ENCODE results near the gene MYO7A. TPM values are rescaled to one million over a fixed set of nuclear protein-coding genes. Genes with fewer than 3 reads are reported as not detected.

MYO7A gene
- total RNA-seq, 2 donors from 2014 or later = 10.4 to 12.9 TPM

- DNase-seq (no peak), ATAC-seq (no peak)
- Histone ChIP-seq H3K27me3 (no peaks in the 10 kb centered on the region), H3K9me3 (no peaks in the 10 kb centered on the region), H3K36me3 (replicated peaks in 1 of 2; ENCODE audit: insufficient read depth in 1 of 2, low read depth in 2 of 2) (no peaks in the 10 kb centered on the region), H3K27ac (no peak overlapping the region), H3K4me1 (peaks cover under 1% of the 10 kb centered on the region), H3K4me3 (no peak overlapping the region)
- TF ChIP-seq CTCF (IDR thresholded peaks at IDR 0.05) (no peak), POLR2A (IDR thresholded peaks at IDR 0.05) (no peak)
- WGBS, 2 donors = 80 to 88% methylated on average over 1 of the region's 1 CpG
- intact Hi-C loops (cut with DNase I) = no loop called here
Observed at GRCh38 chr11:77186302-77186701, 58.3 kb downstream of the MYO7A start.

DNA sequence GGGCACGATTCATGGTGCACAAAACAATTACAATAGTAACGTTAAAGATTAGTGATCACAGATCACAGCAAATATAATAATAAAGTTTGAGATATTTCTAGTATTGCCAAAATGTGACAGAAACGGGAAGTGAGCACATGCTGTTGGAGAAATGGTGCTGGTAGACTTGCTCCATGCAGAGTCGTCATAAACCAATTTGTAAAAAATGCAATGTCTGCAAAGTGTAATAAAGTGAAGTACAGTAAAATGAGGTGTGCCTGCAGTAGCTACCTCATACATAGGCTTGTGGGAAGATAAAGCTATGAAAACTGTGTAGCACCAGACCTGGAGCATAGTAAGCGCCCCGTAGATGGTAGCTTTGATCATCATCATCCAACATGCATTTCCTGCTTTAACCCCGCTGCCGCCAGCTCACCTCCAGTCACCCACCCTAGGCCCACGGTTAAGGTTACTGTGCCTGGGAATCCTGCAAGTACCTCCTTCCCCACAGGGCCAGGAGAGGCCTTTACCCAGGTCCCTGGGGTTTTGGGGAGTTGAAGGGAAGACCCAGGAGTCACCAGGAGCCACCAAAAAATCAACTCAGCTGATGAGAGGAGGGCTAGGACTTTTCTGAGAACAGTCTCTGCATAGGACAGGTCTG, 59.2 kb downstream of the MYO7A start:
- TF ChIP-seq CTCF (IDR thresholded peaks at IDR 0.05) (no peak), POLR2A (IDR thresholded peaks at IDR 0.05) (no peak)
- no peak for ATAC-seq
- no peaks in the 10 kb centered on the region for H3K27me3 ChIP-seq
- H3K4me3 ChIP-seq = no peak overlapping the region
- DNase-seq = no peak
- peaks cover 10% of the 10 kb centered on the region for H3K4me1 ChIP-seq
- H3K9me3 ChIP-seq = no peaks in the 10 kb centered on the region
- no peaks in the 10 kb centered on the region for H3K36me3 ChIP-seq (replicated peaks in 1 of 2; ENCODE audit: insufficient read depth in 1 of 2, low read depth in 2 of 2)
- H3K27ac ChIP-seq = no peak overlapping the region
- intact Hi-C loops (cut with DNase I) = no loop called here
- WGBS, 2 donors = 80 to 81% methylated on average over 9 of the region's 9 CpGs

DNA sequence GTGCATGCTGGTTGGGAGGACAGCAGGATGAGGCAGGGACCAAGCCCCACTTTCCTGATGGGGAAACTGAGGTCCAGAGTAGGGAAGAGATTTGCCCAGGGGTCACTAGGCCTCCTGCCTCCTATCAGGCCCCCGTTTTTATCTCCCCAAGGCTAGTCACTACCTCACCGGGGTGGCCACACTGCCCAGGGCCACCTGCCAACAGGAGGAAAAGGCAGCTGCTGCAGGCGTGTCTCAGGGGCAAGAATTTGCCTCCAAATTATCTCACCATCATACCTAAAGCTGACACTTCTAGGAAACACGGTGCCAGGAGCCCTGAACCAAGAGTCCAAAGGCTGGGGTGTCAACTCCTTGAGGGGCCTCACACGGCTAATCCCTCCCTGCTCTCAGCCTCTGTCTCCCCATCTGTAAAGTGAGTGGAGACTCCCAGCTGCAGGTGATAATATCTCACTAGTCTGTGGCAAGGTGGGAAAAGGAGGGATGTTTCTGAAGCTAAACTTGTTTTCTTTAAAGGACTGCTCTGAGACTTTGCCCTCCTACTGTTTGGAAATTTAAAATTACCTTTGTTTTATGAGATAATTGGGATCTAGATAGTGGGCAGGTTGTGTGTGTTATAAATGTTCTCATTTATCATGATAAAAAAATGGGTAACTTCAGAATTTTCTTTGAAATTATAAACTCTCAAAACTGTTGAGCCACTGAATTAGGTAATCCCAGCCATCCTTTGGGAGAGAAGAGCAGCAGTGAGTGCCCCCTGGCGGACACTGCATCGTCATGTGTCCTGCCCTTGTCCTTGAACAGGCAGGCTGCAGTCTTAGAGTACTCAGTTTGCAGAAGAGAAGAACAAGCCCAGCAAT, 60.0 kb downstream of the MYO7A start:
- Histone ChIP-seq H3K27ac (no peak overlapping the region), H3K27me3 (no peaks in the 10 kb centered on the region), H3K4me1 (peaks cover 12% of the 10 kb centered on the region), H3K4me3 (no peak overlapping the region), H3K36me3 (replicated peaks in 1 of 2; ENCODE audit: insufficient read depth in 1 of 2, low read depth in 2 of 2) (no peaks in the 10 kb centered on the region), H3K9me3 (no peaks in the 10 kb centered on the region)
- DNase-seq = peak; percentile 88 to 93 (median 88)
- intact Hi-C loops (cut with DNase I) = no loop called here
- 24 to 53% methylated on average over 6 to 7 of the region's 7 CpGs for WGBS, 2 donors
- TF ChIP-seq CTCF (IDR thresholded peaks at IDR 0.05) (peak; percentile 79 to 93 (median 86)), POLR2A (IDR thresholded peaks at IDR 0.05) (no peak)
- peak; percentile 66 for ATAC-seq

GRCh38 chr11:77188633-77189491, 60.8 kb downstream of the MYO7A start:
- H3K9me3 ChIP-seq = no peaks in the 10 kb centered on the region
- no peak overlapping the region for H3K27ac ChIP-seq
- no peak for ATAC-seq
- no peaks in the 10 kb centered on the region for H3K36me3 ChIP-seq (replicated peaks in 1 of 2; ENCODE audit: insufficient read depth in 1 of 2, low read depth in 2 of 2)
- no peak overlapping the region for H3K4me3 ChIP-seq
- intact Hi-C loops (cut with DNase I) = no loop called here
- peaks cover 12% of the 10 kb centered on the region for H3K4me1 ChIP-seq
- WGBS, 2 donors = 85 to 91% methylated on average over 6 to 18 of the region's 18 CpGs
- no peak for TF ChIP-seq POLR2A (IDR thresholded peaks at IDR 0.05)
- TF ChIP-seq CTCF (IDR thresholded peaks at IDR 0.05) = no peak
- no peaks in the 10 kb centered on the region for H3K27me3 ChIP-seq
- no peak for DNase-seq

Measured in body of pancreas (tissue), 4 donors.